B cell (primary cell): ENCODE results near the gene TBC1D4.

Experiments used
- EZH2 ChIP-seq: IDR thresholded peaks from 2 replicates; pipeline ENCODE4 v1.6.1; 2012; ENCODE audit warnings: borderline replicate concordance, low read depth, mild to moderate bottlenecking, moderate library complexity, low read length; ENCODE audit not compliant: insufficient read depth, poor library complexity, severe bottlenecking
- TF ChIP-seq, protein P1 (sequence below): fragments of 200-600 bp; IDR thresholded peaks from one replicate; pipeline ENCODE4 v1.8.0; 2022; ENCODE audit warnings: antibody characterized with exemption, mild to moderate bottlenecking

DNA sequence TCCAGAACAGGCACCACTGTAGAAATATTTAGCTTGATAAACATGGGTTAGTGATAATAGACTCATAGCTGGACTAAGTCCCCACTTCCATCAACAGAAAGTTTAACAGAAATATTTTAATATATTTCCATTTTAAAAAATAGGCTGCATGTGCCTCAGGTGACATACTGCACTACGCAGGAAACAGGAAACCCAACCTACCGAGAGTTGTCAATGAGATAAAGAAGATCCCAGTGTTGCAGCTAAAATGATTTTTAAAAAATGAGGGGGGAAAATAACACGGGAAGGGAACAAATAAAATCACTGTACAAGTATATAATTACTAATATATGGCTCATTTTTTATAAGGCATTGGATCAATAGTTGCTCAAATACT lies 154.8 kb downstream of the TBC1D4 start:
- TF ChIP-seq, protein P1, sequence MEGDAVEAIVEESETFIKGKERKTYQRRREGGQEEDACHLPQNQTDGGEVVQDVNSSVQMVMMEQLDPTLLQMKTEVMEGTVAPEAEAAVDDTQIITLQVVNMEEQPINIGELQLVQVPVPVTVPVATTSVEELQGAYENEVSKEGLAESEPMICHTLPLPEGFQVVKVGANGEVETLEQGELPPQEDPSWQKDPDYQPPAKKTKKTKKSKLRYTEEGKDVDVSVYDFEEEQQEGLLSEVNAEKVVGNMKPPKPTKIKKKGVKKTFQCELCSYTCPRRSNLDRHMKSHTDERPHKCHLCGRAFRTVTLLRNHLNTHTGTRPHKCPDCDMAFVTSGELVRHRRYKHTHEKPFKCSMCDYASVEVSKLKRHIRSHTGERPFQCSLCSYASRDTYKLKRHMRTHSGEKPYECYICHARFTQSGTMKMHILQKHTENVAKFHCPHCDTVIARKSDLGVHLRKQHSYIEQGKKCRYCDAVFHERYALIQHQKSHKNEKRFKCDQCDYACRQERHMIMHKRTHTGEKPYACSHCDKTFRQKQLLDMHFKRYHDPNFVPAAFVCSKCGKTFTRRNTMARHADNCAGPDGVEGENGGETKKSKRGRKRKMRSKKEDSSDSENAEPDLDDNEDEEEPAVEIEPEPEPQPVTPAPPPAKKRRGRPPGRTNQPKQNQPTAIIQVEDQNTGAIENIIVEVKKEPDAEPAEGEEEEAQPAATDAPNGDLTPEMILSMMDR, result no peak
- TF ChIP-seq EZH2, result no peak
